ENCODE results near the gene LTBP4.

DNA sequence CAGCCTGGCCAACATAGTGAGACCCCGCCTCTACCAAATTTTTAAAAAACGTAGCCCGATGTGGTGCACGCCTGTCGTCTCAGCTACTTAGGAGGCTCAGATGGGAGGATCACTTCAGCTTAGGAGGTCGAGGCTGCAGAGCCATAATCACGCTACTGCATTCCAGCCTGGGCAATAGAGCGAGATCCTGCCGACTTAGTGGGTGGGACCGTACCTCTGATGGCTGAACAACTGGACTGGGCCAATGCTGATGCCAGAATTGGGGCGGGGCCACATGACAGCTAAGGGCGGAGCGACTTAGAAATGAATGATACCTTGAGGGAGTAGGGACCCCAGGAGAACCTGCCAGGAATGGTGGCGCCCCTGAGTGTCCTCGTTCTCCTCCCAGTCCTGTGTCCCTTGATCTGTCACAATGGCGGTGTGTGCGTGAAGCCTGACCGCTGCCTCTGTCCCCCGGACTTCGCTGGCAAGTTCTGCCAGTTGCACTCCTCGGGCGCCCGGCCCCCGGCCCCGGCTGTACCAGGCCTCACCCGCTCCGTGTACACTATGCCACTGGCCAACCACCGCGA, 3.6 kb downstream of the LTBP4 start:
- TF ChIP-seq, protein P1, sequence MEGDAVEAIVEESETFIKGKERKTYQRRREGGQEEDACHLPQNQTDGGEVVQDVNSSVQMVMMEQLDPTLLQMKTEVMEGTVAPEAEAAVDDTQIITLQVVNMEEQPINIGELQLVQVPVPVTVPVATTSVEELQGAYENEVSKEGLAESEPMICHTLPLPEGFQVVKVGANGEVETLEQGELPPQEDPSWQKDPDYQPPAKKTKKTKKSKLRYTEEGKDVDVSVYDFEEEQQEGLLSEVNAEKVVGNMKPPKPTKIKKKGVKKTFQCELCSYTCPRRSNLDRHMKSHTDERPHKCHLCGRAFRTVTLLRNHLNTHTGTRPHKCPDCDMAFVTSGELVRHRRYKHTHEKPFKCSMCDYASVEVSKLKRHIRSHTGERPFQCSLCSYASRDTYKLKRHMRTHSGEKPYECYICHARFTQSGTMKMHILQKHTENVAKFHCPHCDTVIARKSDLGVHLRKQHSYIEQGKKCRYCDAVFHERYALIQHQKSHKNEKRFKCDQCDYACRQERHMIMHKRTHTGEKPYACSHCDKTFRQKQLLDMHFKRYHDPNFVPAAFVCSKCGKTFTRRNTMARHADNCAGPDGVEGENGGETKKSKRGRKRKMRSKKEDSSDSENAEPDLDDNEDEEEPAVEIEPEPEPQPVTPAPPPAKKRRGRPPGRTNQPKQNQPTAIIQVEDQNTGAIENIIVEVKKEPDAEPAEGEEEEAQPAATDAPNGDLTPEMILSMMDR (IDR thresholded peaks at IDR 0.05): no peak
- no peak for TF ChIP-seq POLR2A (IDR thresholded peaks at IDR 0.05)
